Mesenchymal stem cell (in vitro differentiated cells and primary cell): Measurements from ENCODE around the gene UNC5B.
A peak's percentile ranks its signal among the peaks of the same experiment; 100 is the strongest.

Source experiments
- DNase-seq: peaks from one replicate; pipeline ENCODE4 v3.0.0-alpha.2; 2013
- H2AFZ ChIP-seq: one replicate; pipeline ENCODE4 v1.6.1; 2013; ENCODE audit warnings: low read depth, mild to moderate bottlenecking, control low read depth, inconsistent platforms, low read length, moderate library complexity
- H2AK5ac ChIP-seq: 2 replicates; pipeline ENCODE4 v1.6.1; 2013; ENCODE audit warnings: low read length, moderate library complexity, mild to moderate bottlenecking, inconsistent platforms; ENCODE audit not compliant: severe bottlenecking
- H2BK120ac ChIP-seq: one replicate; pipeline ENCODE4 v1.6.1; 2013; ENCODE audit warnings: low read depth, mild to moderate bottlenecking, inconsistent platforms, low read length, moderate library complexity
- H2BK12ac ChIP-seq, 2 experiments: one replicate each; pipeline ENCODE4 v1.6.1; 2013; ENCODE audit warnings: inconsistent platforms in 2 of 2, low read length in 2 of 2, mild to moderate bottlenecking in 2 of 2, moderate library complexity in 2 of 2, control low read depth in 1 of 2
- H2BK15ac ChIP-seq: one replicate; pipeline ENCODE4 v1.6.1; 2013; ENCODE audit warnings: mild to moderate bottlenecking, low read depth, inconsistent platforms; ENCODE audit not compliant: poor library complexity, severe bottlenecking
- H2BK5ac ChIP-seq: 2 replicates; pipeline ENCODE4 v1.6.1; 2013; ENCODE audit warnings: low read depth, mild to moderate bottlenecking, low read length, control low read depth, inconsistent platforms; ENCODE audit not compliant: poor library complexity, severe bottlenecking
- H3K14ac ChIP-seq, 2 experiments: one replicate each; pipeline ENCODE4 v1.6.1; 2013; ENCODE audit warnings: inconsistent platforms in 2 of 2, low read length in 2 of 2, control low read depth in 1 of 2, mild to moderate bottlenecking in 1 of 2, moderate library complexity in 1 of 2
- H3K18ac ChIP-seq, 2 experiments: one replicate each; pipeline ENCODE4 v1.6.1; 2013; ENCODE audit warnings: inconsistent platforms in 2 of 2, low read length in 2 of 2, control low read depth in 1 of 2, low read depth in 1 of 2, mild to moderate bottlenecking in 1 of 2
- H3K23ac ChIP-seq, 2 experiments: one replicate each; pipeline ENCODE4 v1.6.1; 2013; ENCODE audit warnings: inconsistent platforms in 2 of 2, low read length in 2 of 2, mild to moderate bottlenecking in 2 of 2, moderate library complexity in 2 of 2, control low read depth in 1 of 2
- H3K27ac ChIP-seq: 2 replicates; pipeline ENCODE4 v1.5.1; 2013; ENCODE audit warnings: mild to moderate bottlenecking, moderate library complexity, low read length, control low read depth, inconsistent platforms; ENCODE audit not compliant: poor library complexity, severe bottlenecking
- H3K27me3 ChIP-seq, 2 experiments: 2 replicates each; pipeline versions ENCODE4 v1.6.1 to v1.7.0; 2013; ENCODE audit warnings: low read length in 2 of 2, mild to moderate bottlenecking in 2 of 2, moderate library complexity in 2 of 2, control low read depth in 1 of 2, inconsistent platforms in 1 of 2; ENCODE audit not compliant: control insufficient read depth in 1 of 2, insufficient read depth in 1 of 2
- H3K36me3 ChIP-seq, 2 experiments: 2 replicates each; pipeline versions ENCODE4 v1.6.1 to v1.7.0; 2013; ENCODE audit warnings: low read length in 2 of 2, control low read depth in 1 of 2, inconsistent platforms in 1 of 2, low read depth in 1 of 2, mild to moderate bottlenecking in 1 of 2; ENCODE audit not compliant: insufficient read depth in 2 of 2, control insufficient read depth in 1 of 2
- H3K4ac ChIP-seq, 2 experiments: one replicate each; pipeline ENCODE4 v1.6.1; 2013; ENCODE audit warnings: inconsistent platforms in 2 of 2, low read length in 2 of 2, mild to moderate bottlenecking in 2 of 2, moderate library complexity in 2 of 2, control low read depth in 1 of 2, low read depth in 1 of 2
- H3K4me1 ChIP-seq: 2 replicates; pipeline ENCODE4 v1.6.1; 2013; ENCODE audit warnings: low read depth, low read length, control low read depth; ENCODE audit not compliant: control insufficient read depth, insufficient read depth
- H3K4me2 ChIP-seq: 2 replicates; pipeline ENCODE4 v1.6.1; 2013; ENCODE audit warnings: low read length, mild to moderate bottlenecking, inconsistent platforms; ENCODE audit not compliant: poor library complexity, severe bottlenecking
- H3K4me3 ChIP-seq, 2 experiments: 2 replicates each; pipeline versions ENCODE4 v1.5.1 to v1.7.0; 2013; ENCODE audit warnings: low read length in 2 of 2, mild to moderate bottlenecking in 2 of 2, control low read depth in 1 of 2, low read depth in 1 of 2; ENCODE audit not compliant: insufficient read depth in 1 of 2
- H3K79me1 ChIP-seq: replicated peaks from 2 replicates; pipeline ENCODE4 v1.6.1; 2013; ENCODE audit warnings: mild to moderate bottlenecking, control low read depth, low read length, inconsistent platforms; ENCODE audit not compliant: poor library complexity, severe bottlenecking
- H3K9ac ChIP-seq: 2 replicates; pipeline ENCODE4 v1.7.0; 2013; ENCODE audit warnings: mild to moderate bottlenecking, low read length, moderate library complexity
- H3K9me3 ChIP-seq: 2 replicates; pipeline ENCODE4 v1.7.0; 2013; ENCODE audit warnings: mild to moderate bottlenecking, low read length; ENCODE audit not compliant: control insufficient read depth
- H4K8ac ChIP-seq: one replicate; pipeline ENCODE4 v1.6.1; 2013; ENCODE audit warnings: inconsistent platforms, mild to moderate bottlenecking, low read length, moderate library complexity
- H4K91ac ChIP-seq: one replicate; pipeline ENCODE4 v1.6.1; 2013; ENCODE audit warnings: mild to moderate bottlenecking, low read length, inconsistent platforms
- WGBS: methylation state at CpG from one replicate; pipeline ENCODE4 v1.1.7; 2013; ENCODE audit warnings: mixed read lengths; 5-methylcytosine and 5-hydroxymethylcytosine counted together

UNC5B gene

GRCh38 chr10:71242622-71243009 is 30.2 kb downstream of the UNC5B start:
- 91% methylated on average over 13 of the region's 13 CpGs for WGBS
- H3K4me3 ChIP-seq: no peak overlapping the region

GRCh38 chr10:71243756-71244395 is 31.5 kb downstream of the UNC5B start:
- Histone ChIP-seq H3K27me3 (peaks cover 0 to 43% of the 10 kb centered on the region in 2 experiments), H2BK12ac (peak overlapping the region; percentile 37 to 85), H3K23ac (no peak overlapping the region), H2AK5ac (no peak overlapping the region), H3K36me3 (no peaks in the 10 kb centered on the region), H3K4me1 (peaks cover 10% of the 10 kb centered on the region), H3K18ac (peak overlapping the region; percentile 84 to 90), H2BK5ac (no peak overlapping the region), H4K8ac (peak overlapping the region; percentile 37), H3K79me1 (no peaks in the 10 kb centered on the region), H2AFZ (no peak overlapping the region), H3K9ac (peak overlapping the region; percentile 60), H3K4ac (peak overlapping the region; percentile 19 to 46), H3K4me2 (no peak overlapping the region), H3K27ac (no peak overlapping the region), H3K14ac (peak overlapping the region in 1 of 2 experiments; percentile 0), H4K91ac (peak overlapping the region; percentile 44), H3K9me3 (no peaks in the 10 kb centered on the region), H2BK15ac (peak overlapping the region; percentile 82), H2BK120ac (peak overlapping the region; percentile 71), H3K4me3 (peak overlapping the region in 1 of 2 experiments; percentile 75)
- 85% methylated on average over 6 of the region's 6 CpGs for WGBS
- peak; percentile 78 for DNase-seq

More at GRCh38 chr10:71242622-71243009, 30.2 kb downstream of the UNC5B start:
- Histone ChIP-seq H3K18ac (peak overlapping the region; percentile 71 to 93), H3K4me2 (no peak overlapping the region), H3K14ac (peak overlapping the region in 1 of 2 experiments; percentile 82), H2BK120ac (no peak overlapping the region), H3K27me3 (peaks cover 0 to 39% of the 10 kb centered on the region in 2 experiments), H3K27ac (no peak overlapping the region), H3K9ac (peak overlapping the region; percentile 6), H3K36me3 (no peaks in the 10 kb centered on the region), H2BK5ac (no peak overlapping the region), H2BK12ac (peak overlapping the region; percentile 49 to 100), H3K79me1 (no peaks in the 10 kb centered on the region), H4K91ac (peak overlapping the region; percentile 95), H3K23ac (no peak overlapping the region), H2BK15ac (peak overlapping the region; percentile 91), H3K4me1 (peaks cover 12% of the 10 kb centered on the region), H4K8ac (peak overlapping the region; percentile 41), H3K4ac (peak overlapping the region; percentile 77 to 97), H2AFZ (no peak overlapping the region), H2AK5ac (no peak overlapping the region), H3K9me3 (no peaks in the 10 kb centered on the region)
- DNase-seq: no peak

- H3K4me3 ChIP-seq: peak overlapping the region; percentile 40 to 75
- H3K23ac ChIP-seq: no peak overlapping the region
- no peaks in the 10 kb centered on the region for H3K79me1 ChIP-seq
- H3K4ac ChIP-seq: peak overlapping the region; percentile 90 to 95
- H3K36me3 ChIP-seq: no peaks in the 10 kb centered on the region
- peak overlapping the region; percentile 68 to 98 for H3K18ac ChIP-seq
- no peak overlapping the region for H2BK15ac ChIP-seq
- H3K9me3 ChIP-seq: no peaks in the 10 kb centered on the region
- no peak overlapping the region for H3K14ac ChIP-seq
- H2AFZ ChIP-seq: no peak overlapping the region
- peak; percentile 96 for DNase-seq
- peak overlapping the region; percentile 96 for H4K8ac ChIP-seq
- no peak overlapping the region for H2BK5ac ChIP-seq
- H2AK5ac ChIP-seq: no peak overlapping the region
- H3K27ac ChIP-seq: no peak overlapping the region
- peaks cover 0 to 50% of the 10 kb centered on the region in 2 experiments for H3K27me3 ChIP-seq
- whole genome bisulfite sequencing: 27% methylated on average over 27 of the region's 29 CpGs
- peak overlapping the region; percentile 90 for H4K91ac ChIP-seq
- peaks cover 10% of the 10 kb centered on the region for H3K4me1 ChIP-seq
- peak overlapping the region; percentile 99 for H2BK120ac ChIP-seq
- peak overlapping the region; percentile 85 to 99 for H2BK12ac ChIP-seq
- peak overlapping the region; percentile 60 for H3K9ac ChIP-seq
- peak overlapping the region; percentile 24 for H3K4me2 ChIP-seq
These were observed 32.4 kb downstream of the UNC5B start for GRCh38 chr10:71244431-71245419.
